HepG2 (cell line): ENCODE measurements around the gene DNAJC21. TPM values are rescaled to one million over a fixed set of nuclear protein-coding genes. Genes with fewer than 3 reads are reported as not detected.

ENCODE experiments used
- ZNF567 ChIP-seq: sonication (generic); formaldehyde crosslinking; IDR thresholded peaks from 2 replicates; pipeline ENCODE4 v1.8.1; 2023; ENCODE audit warnings: mild to moderate bottlenecking, missing genetic modification reagents, borderline replicate concordance
- polyA plus RNA-seq, 8 experiments: library from polyadenylated mRNA; depleted of rRNA in 3 of 8; stranded (reverse) in 7 of 8; unstranded in 1 of 8; fragments of >200 nt; fragmentation: Illumina TruSeq in 4 of 8; extraction: Trizol in 4 of 8; gene quantifications; 2 replicates each; pipeline versions ENCODE4 v1.2.1 to v1.2.3, GENCODE V29; 2011 to 2016; ENCODE audit warnings: low read depth in 4 of 8, missing spikeins in 1 of 8, mixed read lengths in 1 of 8; ENCODE audit not compliant: insufficient read depth in 1 of 8
- total RNA-seq, 5 experiments: library from RNA; depleted of rRNA; stranded (reverse); fragments of >200 nt; fragmentation: Illumina TruSeq; extraction: Trizol; gene quantifications; 2 replicates each; pipeline ENCODE4 v1.2.3, GENCODE V29; 2016; ENCODE audit warnings: low read depth in 1 of 5
- TF ChIP-seq, protein P1 (sequence below): sonication (generic); formaldehyde crosslinking; IDR thresholded peaks from 2 replicates; pipeline ENCODE4 v1.4.0; 2020; ENCODE audit warnings: mild to moderate bottlenecking, missing genetic modification reagents
- TF ChIP-seq, protein P2 (sequence below): IDR thresholded peaks from 2 replicates; pipeline ENCODE4 v1.6.1; 2016; ENCODE audit warnings: low read depth, borderline replicate concordance
- TF ChIP-seq, protein P3 (sequence below): sonication (generic); formaldehyde crosslinking; IDR thresholded peaks from 2 replicates; pipeline ENCODE4 v1.4.0; 2020; ENCODE audit warnings: mild to moderate bottlenecking, low read depth, missing genetic modification reagents

DNAJC21 gene
- total and polyA plus RNA-seq, 2 of the 13 experiments (the other 11 are each of a cell fraction or from before 2014, with no cell fraction given): 10.9 to 41.6 TPM

DNA sequence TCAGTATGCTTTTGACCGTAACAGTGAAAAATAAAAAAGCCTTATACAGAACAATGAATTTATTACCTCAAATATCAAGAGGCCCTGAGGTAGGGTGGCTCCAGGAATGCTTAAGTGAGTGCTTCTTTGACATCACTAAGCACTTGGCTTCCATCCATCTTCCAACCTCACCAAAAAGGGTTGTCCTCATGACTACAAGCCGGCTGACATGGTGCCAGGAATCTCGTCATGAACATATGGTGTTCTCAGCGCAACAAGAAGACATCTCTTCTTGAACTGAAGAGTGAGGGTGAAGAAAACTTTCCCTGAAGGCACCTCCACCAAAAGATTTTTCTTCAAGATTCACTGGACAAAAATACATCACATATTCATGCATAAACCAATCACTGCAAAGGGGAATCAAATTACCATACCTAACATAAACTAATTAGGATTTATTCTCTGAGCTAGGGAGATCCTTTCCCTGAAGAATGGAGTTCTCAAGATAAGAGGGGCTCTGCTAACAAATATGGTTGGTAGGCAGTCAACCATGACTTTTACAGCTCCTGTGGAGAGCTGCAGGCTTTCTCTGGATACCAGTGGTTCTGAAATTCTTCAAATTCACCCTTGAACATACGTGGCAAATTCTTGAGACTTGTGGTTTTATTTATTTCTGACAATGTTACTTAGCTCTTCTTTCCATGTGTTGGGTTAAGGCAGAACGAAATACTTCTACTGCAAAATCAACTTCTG lies 68.9 kb downstream of the DNAJC21 start (continued):
- TF ChIP-seq, protein P1, sequence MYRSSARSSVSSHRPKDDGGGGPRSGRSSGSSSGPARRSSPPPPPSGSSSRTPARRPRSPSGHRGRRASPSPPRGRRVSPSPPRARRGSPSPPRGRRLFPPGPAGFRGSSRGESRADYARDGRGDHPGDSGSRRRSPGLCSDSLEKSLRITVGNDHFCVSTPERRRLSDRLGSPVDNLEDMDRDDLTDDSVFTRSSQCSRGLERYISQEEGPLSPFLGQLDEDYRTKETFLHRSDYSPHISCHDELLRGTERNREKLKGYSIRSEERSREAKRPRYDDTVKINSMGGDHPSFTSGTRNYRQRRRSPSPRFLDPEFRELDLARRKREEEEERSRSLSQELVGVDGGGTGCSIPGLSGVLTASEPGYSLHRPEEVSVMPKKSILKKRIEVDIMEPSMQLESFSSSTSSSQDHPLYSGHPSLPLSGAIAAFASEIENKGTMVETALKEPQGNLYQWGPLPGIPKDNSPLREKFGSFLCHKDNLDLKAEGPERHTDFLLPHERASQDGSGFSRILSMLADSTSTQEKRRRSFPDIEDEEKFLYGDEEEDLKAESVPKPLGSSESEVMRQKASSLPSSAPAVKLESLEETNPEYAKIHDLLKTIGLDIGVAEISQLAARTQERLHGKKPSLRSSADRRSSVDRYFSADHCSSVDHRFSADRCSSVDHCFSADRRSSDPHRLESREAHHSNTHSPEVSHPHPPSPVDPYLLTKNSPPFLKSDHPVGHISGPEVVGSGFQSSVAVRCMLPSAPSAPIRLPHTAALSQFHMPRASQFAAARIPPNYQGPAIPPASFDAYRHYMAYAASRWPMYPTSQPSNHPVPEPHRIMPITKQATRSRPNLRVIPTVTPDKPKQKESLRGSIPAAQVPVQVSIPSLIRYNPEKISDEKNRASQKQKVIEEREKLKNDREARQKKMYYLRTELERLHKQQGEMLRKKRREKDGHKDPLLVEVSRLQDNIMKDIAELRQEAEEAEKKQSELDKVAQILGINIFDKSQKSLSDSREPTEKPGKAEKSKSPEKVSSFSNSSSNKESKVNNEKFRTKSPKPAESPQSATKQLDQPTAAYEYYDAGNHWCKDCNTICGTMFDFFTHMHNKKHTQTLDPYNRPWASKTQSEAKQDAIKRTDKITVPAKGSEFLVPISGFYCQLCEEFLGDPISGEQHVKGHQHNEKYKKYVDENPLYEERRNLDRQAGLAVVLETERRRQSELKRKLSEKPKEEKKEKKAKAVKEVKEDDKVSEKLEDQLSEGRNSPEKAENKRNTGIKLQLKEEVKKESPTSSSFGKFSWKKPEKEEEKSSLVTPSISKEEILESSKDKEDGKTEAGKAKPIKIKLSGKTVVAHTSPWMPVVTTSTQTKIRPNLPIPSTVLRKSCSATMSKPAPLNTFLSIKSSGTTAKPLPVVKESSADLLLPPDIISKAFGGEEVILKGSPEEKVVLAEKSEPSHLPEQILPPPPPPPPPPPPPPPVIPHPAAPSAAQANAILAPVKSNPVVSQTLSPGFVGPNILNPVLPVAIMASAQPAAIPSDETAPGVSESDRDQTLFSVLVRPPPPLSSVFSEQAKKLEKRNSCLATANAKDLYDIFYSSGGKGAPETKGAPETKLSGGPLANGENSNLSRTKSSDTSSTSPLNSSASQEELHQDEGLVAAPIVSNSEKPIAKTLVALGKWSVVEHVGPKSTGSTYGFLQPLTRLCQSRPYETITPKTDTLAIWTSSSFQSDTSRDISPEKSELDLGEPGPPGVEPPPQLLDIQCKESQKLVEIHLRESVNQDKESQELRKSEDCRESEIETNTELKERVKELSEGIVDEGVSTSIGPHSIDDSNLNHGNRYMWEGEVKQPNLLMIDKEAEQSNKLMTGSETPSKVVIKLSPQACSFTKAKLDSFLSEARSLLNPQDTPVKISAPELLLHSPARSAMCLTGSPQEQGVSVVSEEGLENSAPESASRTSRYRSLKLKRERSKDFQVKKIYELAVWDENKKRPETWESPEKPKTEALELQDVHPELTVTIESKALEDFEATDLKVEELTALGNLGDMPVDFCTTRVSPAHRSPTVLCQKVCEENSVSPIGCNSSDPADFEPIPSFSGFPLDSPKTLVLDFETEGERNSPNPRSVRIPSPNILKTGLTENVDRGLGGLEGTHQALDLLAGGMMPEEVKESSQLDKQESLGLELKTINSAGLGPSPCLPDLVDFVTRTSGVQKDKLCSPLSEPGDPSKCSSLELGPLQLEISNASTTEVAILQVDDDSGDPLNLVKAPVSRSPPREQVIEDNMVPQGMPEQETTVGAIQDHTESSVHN (CRISPR knock-in tag): no peak
- no peak for TF ChIP-seq ZNF567 (CRISPR knock-in tag)
- TF ChIP-seq, protein P2, sequence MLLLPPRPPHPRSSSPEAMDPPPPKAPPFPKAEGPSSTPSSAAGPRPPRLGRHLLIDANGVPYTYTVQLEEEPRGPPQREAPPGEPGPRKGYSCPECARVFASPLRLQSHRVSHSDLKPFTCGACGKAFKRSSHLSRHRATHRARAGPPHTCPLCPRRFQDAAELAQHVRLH: no peak
- TF ChIP-seq, protein P3, sequence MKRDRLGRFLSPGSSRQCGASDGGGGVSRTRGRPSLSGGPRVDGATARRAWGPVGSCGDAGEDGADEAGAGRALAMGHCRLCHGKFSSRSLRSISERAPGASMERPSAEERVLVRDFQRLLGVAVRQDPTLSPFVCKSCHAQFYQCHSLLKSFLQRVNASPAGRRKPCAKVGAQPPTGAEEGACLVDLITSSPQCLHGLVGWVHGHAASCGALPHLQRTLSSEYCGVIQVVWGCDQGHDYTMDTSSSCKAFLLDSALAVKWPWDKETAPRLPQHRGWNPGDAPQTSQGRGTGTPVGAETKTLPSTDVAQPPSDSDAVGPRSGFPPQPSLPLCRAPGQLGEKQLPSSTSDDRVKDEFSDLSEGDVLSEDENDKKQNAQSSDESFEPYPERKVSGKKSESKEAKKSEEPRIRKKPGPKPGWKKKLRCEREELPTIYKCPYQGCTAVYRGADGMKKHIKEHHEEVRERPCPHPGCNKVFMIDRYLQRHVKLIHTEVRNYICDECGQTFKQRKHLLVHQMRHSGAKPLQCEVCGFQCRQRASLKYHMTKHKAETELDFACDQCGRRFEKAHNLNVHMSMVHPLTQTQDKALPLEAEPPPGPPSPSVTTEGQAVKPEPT (CRISPR knock-in tag): no peak
